Kidney tubule cell (primary cell): ENCODE measurements around the gene FAM20C.

ENCODE experiments used
- DNase-seq: peaks from one replicate; pipeline ENCODE4 v3.0.0-alpha.2; 2018; ENCODE audit warnings: low spot score

Gene FAM20C

GRCh38 chr7:245574-246295 lies 53.4 kb downstream of the FAM20C start:
- no peak for DNase-seq

GRCh38 chr7:246451-246850 lies 54.1 kb downstream of the FAM20C start:
- DNase-seq = no peak

GRCh38 chr7:247181-247580 lies 54.8 kb downstream of the FAM20C start:
- DNase-seq = no peak

- DNase-seq = no peak
These were observed 55.3 kb downstream of the FAM20C start for GRCh38 chr7:247636-248035.

- DNase-seq = no peak
These were observed 56.5 kb downstream of the FAM20C start for GRCh38 chr7:248732-249435.

- DNase-seq = no peak
These were observed 57.6 kb downstream of the FAM20C start for GRCh38 chr7:249989-250388.

- DNase-seq = no peak
These were observed 58.2 kb downstream of the FAM20C start for GRCh38 chr7:250523-250922.

GRCh38 chr7:251005-251404 lies 58.6 kb downstream of the FAM20C start:
- no peak for DNase-seq

- no peak for DNase-seq
These were observed 59.2 kb downstream of the FAM20C start for GRCh38 chr7:251446-252175.

GRCh38 chr7:252216-252965 lies 60.0 kb downstream of the FAM20C start:
- DNase-seq = no peak

- no peak for DNase-seq
These were observed 60.6 kb downstream of the FAM20C start for GRCh38 chr7:252981-253380.

GRCh38 chr7:253581-254336 lies 61.4 kb downstream of the FAM20C start:
- no peak for DNase-seq

- no peak for DNase-seq
These were observed 62.1 kb downstream of the FAM20C start for GRCh38 chr7:254337-255037.

GRCh38 chr7:255038-255435 lies 62.7 kb downstream of the FAM20C start:
- no peak for DNase-seq

- no peak for DNase-seq
These were observed 63.5 kb downstream of the FAM20C start for GRCh38 chr7:255721-256361.

- DNase-seq = no peak
These were observed 64.1 kb downstream of the FAM20C start for GRCh38 chr7:256461-256940.

- no peak for DNase-seq
These were observed 64.7 kb downstream of the FAM20C start for GRCh38 chr7:256981-257646.

GRCh38 chr7:257647-257992 lies 65.2 kb downstream of the FAM20C start:
- no peak for DNase-seq

- DNase-seq = no peak
These were observed 66.3 kb downstream of the FAM20C start for GRCh38 chr7:258476-259190.
